ENCODE data around the gene PSMD6. TPM values are rescaled to one million over a fixed set of nuclear protein-coding genes. Genes with fewer than 3 reads are reported as not detected.

The PSMD6 gene
- total and polyA plus RNA-seq, 11 donors, result 60.1 to 128 (median 82.5) TPM

DNA sequence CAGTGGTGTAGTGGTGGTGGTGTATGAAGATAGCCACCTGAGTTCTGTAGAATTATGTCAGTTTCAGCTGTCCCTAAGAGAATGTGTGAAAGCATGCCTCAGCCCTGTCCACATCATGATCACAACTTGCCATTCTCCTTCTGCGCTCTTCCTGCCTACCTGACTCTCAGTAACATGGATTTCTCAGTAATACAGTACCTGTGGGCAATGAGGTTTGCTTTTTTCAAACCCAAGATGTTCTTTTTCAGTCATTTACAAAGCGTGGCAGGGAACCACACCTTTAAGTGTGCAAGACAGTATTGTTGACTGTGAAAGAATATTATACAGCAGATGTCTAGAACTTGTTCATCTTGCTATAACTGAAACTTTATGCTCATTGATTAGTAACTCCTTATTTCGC is 38.9 kb downstream of the PSMD6 start:
- WGBS, 4 donors, result 97 to 100% (median 98%) methylated on average over 3 of the region's 3 CpGs

DNA sequence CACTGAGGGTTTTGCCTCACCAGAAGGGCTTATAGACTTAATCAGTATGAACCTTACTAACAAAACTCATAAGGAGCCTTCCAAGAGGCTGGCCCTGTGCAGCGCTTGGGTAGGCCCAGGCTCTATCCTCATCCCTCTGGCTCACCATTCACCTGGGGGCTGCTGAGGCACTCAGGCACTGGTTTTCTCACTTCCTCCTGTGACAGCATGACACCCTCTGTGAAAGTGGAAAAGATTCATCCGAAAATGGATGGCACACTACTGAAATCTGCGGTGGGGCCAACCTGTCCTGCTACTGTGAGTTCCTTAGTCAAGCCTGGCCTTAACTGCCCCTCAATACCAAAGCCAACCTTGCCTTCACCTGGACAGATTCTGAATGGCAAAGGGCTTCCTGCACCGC is 41.3 kb downstream of the PSMD6 start:
- H3K36me3 ChIP-seq, result peaks cover 0 to 73% (median 68%) of the 10 kb centered on the region in 9 donors
- no peak overlapping the region for H3K27ac ChIP-seq
- ATAC-seq (no peak), DNase-seq (no peak)
- intact Hi-C loops (cut with DNase I), result no loop called here
- no peak overlapping the region for H3K4me3 ChIP-seq
- peaks cover 0 to 39% (median 10%) of the 10 kb centered on the region in 12 donors for H3K4me1 ChIP-seq
- TF ChIP-seq, protein P1, sequence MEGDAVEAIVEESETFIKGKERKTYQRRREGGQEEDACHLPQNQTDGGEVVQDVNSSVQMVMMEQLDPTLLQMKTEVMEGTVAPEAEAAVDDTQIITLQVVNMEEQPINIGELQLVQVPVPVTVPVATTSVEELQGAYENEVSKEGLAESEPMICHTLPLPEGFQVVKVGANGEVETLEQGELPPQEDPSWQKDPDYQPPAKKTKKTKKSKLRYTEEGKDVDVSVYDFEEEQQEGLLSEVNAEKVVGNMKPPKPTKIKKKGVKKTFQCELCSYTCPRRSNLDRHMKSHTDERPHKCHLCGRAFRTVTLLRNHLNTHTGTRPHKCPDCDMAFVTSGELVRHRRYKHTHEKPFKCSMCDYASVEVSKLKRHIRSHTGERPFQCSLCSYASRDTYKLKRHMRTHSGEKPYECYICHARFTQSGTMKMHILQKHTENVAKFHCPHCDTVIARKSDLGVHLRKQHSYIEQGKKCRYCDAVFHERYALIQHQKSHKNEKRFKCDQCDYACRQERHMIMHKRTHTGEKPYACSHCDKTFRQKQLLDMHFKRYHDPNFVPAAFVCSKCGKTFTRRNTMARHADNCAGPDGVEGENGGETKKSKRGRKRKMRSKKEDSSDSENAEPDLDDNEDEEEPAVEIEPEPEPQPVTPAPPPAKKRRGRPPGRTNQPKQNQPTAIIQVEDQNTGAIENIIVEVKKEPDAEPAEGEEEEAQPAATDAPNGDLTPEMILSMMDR (IDR thresholded peaks at IDR 0.05), result no peak
- TF ChIP-seq POLR2A (IDR thresholded peaks at IDR 0.05), result no peak
- no peaks in the 10 kb centered on the region for H3K27me3 ChIP-seq
- H3K9me3 ChIP-seq, result no peaks in the 10 kb centered on the region
- 94 to 99% (median 97%) methylated on average over 4 of the region's 4 CpGs for WGBS, 4 donors

More for the DNA sequence above, 38.9 kb downstream of the PSMD6 start:
- H3K9me3 ChIP-seq, result no peaks in the 10 kb centered on the region
- peaks cover 0 to 97% (median 92%) of the 10 kb centered on the region in 9 donors for H3K36me3 ChIP-seq
- TF ChIP-seq POLR2A (IDR thresholded peaks at IDR 0.05), result no peak
- TF ChIP-seq, protein P1 (IDR thresholded peaks at IDR 0.05), result no peak
- DNase-seq, result no peak
- intact Hi-C loops (cut with DNase I), result no loop called here
- H3K4me3 ChIP-seq, result no peak overlapping the region
- ATAC-seq, result no peak
- no peaks in the 10 kb centered on the region for H3K27me3 ChIP-seq
- peaks cover 0 to 16% (median 0%) of the 10 kb centered on the region in 12 donors for H3K4me1 ChIP-seq
- no peak overlapping the region for H3K27ac ChIP-seq

DNA sequence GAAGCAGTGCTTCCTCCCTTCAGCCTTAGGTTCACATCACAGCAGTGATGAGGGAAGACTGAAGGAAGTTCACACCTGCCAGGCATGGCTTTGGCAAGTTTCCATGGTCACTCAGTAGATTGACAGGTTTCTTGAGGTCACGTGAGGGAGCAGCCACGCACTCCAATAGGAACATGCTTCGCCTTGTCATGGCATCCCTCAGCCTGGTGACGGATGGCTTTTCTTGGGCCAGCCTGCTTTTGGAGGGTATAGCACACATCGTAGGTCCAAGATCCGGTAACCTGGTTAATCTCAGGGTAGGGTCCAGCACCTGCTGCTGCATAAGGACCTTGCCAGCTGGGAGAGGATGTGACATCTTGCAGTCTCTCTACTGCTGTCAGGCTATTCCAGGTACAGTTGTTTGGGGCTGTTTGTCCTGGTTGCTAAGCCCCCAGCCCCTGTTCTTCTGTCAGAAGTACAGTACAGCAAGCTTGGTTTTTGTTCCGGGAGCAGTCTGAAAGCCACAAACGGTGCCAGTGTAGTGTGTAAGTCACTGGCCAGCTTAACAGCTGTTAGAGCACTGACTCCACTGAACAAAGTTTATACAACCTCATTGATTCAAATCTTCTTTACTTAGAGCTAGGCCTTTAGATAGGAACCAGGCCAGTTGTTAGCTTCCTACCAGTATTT is 42.3 kb downstream of the PSMD6 start:
- H3K4me1 ChIP-seq, result peaks cover 0 to 49% (median 17%) of the 10 kb centered on the region in 12 donors
- 71 to 79% (median 77%) methylated on average over 8 of the region's 8 CpGs for WGBS, 4 donors
- DNase-seq (no peak), ATAC-seq (peak; percentile 14 to 45 (median 22))
- no peak overlapping the region for H3K4me3 ChIP-seq
- H3K9me3 ChIP-seq, result no peaks in the 10 kb centered on the region
- no peak overlapping the region for H3K27ac ChIP-seq
- TF ChIP-seq POLR2A (IDR thresholded peaks at IDR 0.05), result no peak
- TF ChIP-seq, protein P1 (IDR thresholded peaks at IDR 0.05), result no peak
- H3K36me3 ChIP-seq, result peaks cover 0 to 63% (median 58%) of the 10 kb centered on the region in 9 donors
- H3K27me3 ChIP-seq, result no peaks in the 10 kb centered on the region
- intact Hi-C loops (cut with DNase I), result no loop called here

DNA sequence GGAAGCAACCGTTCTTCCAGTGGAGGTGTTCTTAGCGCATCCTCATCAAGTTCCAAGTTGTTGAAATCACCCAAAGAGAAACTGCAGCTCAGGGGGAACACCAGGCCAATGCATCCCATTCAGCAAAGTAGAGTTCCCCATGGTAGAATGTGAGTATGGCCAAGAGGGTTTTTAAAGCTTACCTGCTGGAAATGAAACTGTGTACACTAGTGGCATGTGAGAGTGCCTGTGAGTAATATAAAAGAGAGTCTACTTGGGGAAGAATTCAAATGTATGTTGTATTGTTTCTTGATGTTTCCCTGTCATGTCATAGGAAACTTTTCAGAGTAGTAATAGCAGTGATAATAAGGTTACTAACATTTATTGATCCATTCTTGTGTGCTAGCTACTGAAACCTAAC is 43.3 kb downstream of the PSMD6 start:
- intact Hi-C loops (cut with DNase I), result no loop called here
- Histone ChIP-seq H3K9me3 (no peaks in the 10 kb centered on the region), H3K4me1 (peaks cover 0 to 58% (median 24%) of the 10 kb centered on the region in 12 donors), H3K27ac (peak overlapping the region in 1 of 12 donors; percentile 66), H3K4me3 (no peak overlapping the region), H3K27me3 (no peaks in the 10 kb centered on the region), H3K36me3 (peaks cover 0 to 54% (median 50%) of the 10 kb centered on the region in 9 donors)
- no peak for TF ChIP-seq POLR2A (IDR thresholded peaks at IDR 0.05)
- TF ChIP-seq, protein P1 (IDR thresholded peaks at IDR 0.05), result no peak
- ATAC-seq, result no peak
- 90 to 97% (median 91%) methylated on average over 2 of the region's 2 CpGs for WGBS, 4 donors
- DNase-seq, result no peak
